Vagina (tissue), 2 donors: ENCODE results near the gene TNIK. TPM values are rescaled to one million over a fixed set of nuclear protein-coding genes. Genes with fewer than 3 reads are reported as not detected.

Experiments
- DNase-seq, 2 donors: peaks; one replicate each; pipeline ENCODE4 v3.0.0-alpha.2; 2017; ENCODE audit errors: extremely low spot score in 2 of 2
- H3K27ac ChIP-seq: fragments of 200-600 bp; sonication (generic); one replicate; pipeline ENCODE4 v1.5.1; 2019
- H3K27me3 ChIP-seq: fragments of 200-600 bp; sonication (generic); one replicate; pipeline ENCODE4 v1.5.1; 2019
- H3K36me3 ChIP-seq, 2 donors: fragments of 200-600 bp; sonication (generic); one replicate each; pipeline ENCODE4 v1.5.1; 2017 to 2019
- H3K4me1 ChIP-seq: fragments of 200-600 bp; sonication (generic); one replicate; pipeline ENCODE4 v1.5.1; 2019
- H3K4me3 ChIP-seq, 2 donors: fragments of 200-600 bp; sonication (generic); 1 replicate in 1 of 2; 2 replicates in 1 of 2; pipeline ENCODE4 v1.5.1; 2016 to 2019
- H3K9me3 ChIP-seq: fragments of 200-600 bp; sonication (generic); one replicate; pipeline ENCODE4 v1.5.1; 2019
- POLR2A ChIP-seq, 2 donors: fragments of 450-650 bp; IDR thresholded peaks; one replicate each; pipeline ENCODE4 v1.6.1; 2017; ENCODE audit warnings: antibody characterized with exemption in 2 of 2, mild to moderate bottlenecking in 2 of 2, moderate library complexity in 2 of 2
- POLR2AphosphoS5 ChIP-seq, 2 donors: sonication (generic); formaldehyde crosslinking; IDR thresholded peaks; one replicate each; pipeline ENCODE4 v1.9.0; 2017; ENCODE audit warnings: antibody characterized with exemption in 2 of 2, mild to moderate bottlenecking in 2 of 2, low read depth in 1 of 2; ENCODE audit not compliant: insufficient read depth in 1 of 2
- intact Hi-C: fragments of 100-400 bp; cut with DNase I; formaldehyde crosslinking; loops from one replicate; pipeline ENCODE4 v1.15.1; 2023
- total RNA-seq: library from RNA; depleted of rRNA; stranded (reverse); fragments of >200 nt; gene quantifications from one replicate; pipeline ENCODE4 v1.2.3, GENCODE V29; 2016
- TF ChIP-seq, protein P1 (sequence below), 3 experiments: fragments of 450-650 bp in 2 of 3; fragments of 200-600 bp in 1 of 3; sonication (generic) in 1 of 3; IDR thresholded peaks; one replicate each; pipeline ENCODE4 v1.5.1; 2017 to 2019; ENCODE audit warnings: antibody characterized with exemption in 3 of 3, mild to moderate bottlenecking in 2 of 3, moderate library complexity in 2 of 3

The TNIK gene
- total RNA-seq, 1 donor from 2014 or later, result 5.9 TPM

- intact Hi-C loops, result no loop called here
- no peaks in the 10 kb centered on the region for H3K9me3 ChIP-seq
- TF ChIP-seq POLR2AphosphoS5 (IDR thresholded peaks at IDR 0.05; ENCODE audit: insufficient read depth in 1 of 2, low read depth in 1 of 2) (no peak), POLR2A (IDR thresholded peaks at IDR 0.05) (no peak)
- TF ChIP-seq, protein P1, sequence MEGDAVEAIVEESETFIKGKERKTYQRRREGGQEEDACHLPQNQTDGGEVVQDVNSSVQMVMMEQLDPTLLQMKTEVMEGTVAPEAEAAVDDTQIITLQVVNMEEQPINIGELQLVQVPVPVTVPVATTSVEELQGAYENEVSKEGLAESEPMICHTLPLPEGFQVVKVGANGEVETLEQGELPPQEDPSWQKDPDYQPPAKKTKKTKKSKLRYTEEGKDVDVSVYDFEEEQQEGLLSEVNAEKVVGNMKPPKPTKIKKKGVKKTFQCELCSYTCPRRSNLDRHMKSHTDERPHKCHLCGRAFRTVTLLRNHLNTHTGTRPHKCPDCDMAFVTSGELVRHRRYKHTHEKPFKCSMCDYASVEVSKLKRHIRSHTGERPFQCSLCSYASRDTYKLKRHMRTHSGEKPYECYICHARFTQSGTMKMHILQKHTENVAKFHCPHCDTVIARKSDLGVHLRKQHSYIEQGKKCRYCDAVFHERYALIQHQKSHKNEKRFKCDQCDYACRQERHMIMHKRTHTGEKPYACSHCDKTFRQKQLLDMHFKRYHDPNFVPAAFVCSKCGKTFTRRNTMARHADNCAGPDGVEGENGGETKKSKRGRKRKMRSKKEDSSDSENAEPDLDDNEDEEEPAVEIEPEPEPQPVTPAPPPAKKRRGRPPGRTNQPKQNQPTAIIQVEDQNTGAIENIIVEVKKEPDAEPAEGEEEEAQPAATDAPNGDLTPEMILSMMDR (IDR thresholded peaks at IDR 0.05), result no peak
Measured at GRCh38 chr3:171155122-171155700, 305.0 kb downstream of the TNIK start.

DNA sequence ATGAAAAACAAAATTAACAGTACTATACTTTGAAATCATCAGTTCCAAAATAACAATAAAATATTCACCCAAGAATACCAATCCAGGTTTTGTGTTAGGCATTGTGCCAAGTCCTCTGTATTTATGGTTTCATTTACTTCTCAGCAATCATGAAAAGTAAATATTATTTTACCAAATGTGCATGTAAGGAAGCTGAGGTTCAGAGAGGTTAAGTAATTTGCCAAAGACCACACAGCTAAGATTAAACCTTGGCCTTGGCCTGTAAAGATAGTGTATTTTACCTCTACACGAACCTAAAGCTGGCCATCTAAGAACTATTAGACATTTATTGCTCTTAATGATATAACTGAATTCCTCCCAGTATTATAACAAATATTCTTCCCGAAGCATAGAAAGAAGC is 309.3 kb downstream of the TNIK start:
- H3K9me3 ChIP-seq, result no peaks in the 10 kb centered on the region
- no peaks in the 10 kb centered on the region for H3K36me3 ChIP-seq
- H3K27ac ChIP-seq, result no peak overlapping the region
- H3K4me1 ChIP-seq, result no peaks in the 10 kb centered on the region
- intact Hi-C loops, result no loop called here
- no peak for DNase-seq
- H3K27me3 ChIP-seq, result no peaks in the 10 kb centered on the region
- no peak overlapping the region for H3K4me3 ChIP-seq
- no peak for TF ChIP-seq POLR2AphosphoS5 (IDR thresholded peaks at IDR 0.05; ENCODE audit: insufficient read depth in 1 of 2, low read depth in 1 of 2)
- TF ChIP-seq, protein P1 (IDR thresholded peaks at IDR 0.05), result no peak
- TF ChIP-seq POLR2A (IDR thresholded peaks at IDR 0.05), result no peak

More at GRCh38 chr3:171155122-171155700, 305.0 kb downstream of the TNIK start:
- Histone ChIP-seq H3K4me3 (no peak overlapping the region), H3K4me1 (no peaks in the 10 kb centered on the region), H3K27ac (no peak overlapping the region), H3K36me3 (no peaks in the 10 kb centered on the region), H3K27me3 (no peaks in the 10 kb centered on the region)
- no peak for DNase-seq

- intact Hi-C loops, result no loop called here
- H3K27me3 ChIP-seq, result no peaks in the 10 kb centered on the region
- DNase-seq, result no peak
Measured at GRCh38 chr3:171149526-171150116, 310.6 kb downstream of the TNIK start.

DNA sequence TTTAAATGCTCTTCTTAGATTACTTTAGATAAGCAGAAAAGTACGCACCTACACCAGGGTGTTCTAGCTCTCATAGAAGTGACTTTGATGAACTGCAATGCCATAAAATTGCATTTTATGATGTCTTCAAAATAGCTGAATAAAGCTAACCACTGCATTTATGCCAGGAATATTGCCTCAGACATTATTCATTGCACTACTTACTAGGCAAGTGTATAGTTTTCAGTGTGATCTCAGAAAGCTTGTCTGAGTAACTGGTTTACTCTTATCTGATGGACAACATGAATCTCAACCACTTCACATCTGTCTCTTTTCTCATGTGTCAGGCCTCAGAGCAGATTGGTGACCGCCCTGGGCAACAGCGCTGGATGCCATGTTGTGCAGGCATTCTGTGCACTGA is 314.4 kb downstream of the TNIK start:
- H3K4me1 ChIP-seq, result no peaks in the 10 kb centered on the region
- H3K27ac ChIP-seq, result no peak overlapping the region
- no peak overlapping the region for H3K4me3 ChIP-seq
- H3K9me3 ChIP-seq, result no peaks in the 10 kb centered on the region
- H3K36me3 ChIP-seq, result no peaks in the 10 kb centered on the region
- no peaks in the 10 kb centered on the region for H3K27me3 ChIP-seq
- no peak for DNase-seq
- TF ChIP-seq, protein P1 (IDR thresholded peaks at IDR 0.05), result no peak
- TF ChIP-seq POLR2A (IDR thresholded peaks at IDR 0.05) (no peak), POLR2AphosphoS5 (IDR thresholded peaks at IDR 0.05; ENCODE audit: insufficient read depth in 1 of 2, low read depth in 1 of 2) (no peak)
- intact Hi-C loops, result no loop called here

More at GRCh38 chr3:171149526-171150116, 310.6 kb downstream of the TNIK start:
- H3K4me3 ChIP-seq, result no peak overlapping the region
- no peaks in the 10 kb centered on the region for H3K36me3 ChIP-seq
- TF ChIP-seq, protein P1 (IDR thresholded peaks at IDR 0.05), result no peak
- TF ChIP-seq POLR2AphosphoS5 (IDR thresholded peaks at IDR 0.05; ENCODE audit: insufficient read depth in 1 of 2, low read depth in 1 of 2) (no peak), POLR2A (IDR thresholded peaks at IDR 0.05) (no peak)
- no peak overlapping the region for H3K27ac ChIP-seq
- H3K4me1 ChIP-seq, result no peaks in the 10 kb centered on the region
- H3K9me3 ChIP-seq, result no peaks in the 10 kb centered on the region

DNA sequence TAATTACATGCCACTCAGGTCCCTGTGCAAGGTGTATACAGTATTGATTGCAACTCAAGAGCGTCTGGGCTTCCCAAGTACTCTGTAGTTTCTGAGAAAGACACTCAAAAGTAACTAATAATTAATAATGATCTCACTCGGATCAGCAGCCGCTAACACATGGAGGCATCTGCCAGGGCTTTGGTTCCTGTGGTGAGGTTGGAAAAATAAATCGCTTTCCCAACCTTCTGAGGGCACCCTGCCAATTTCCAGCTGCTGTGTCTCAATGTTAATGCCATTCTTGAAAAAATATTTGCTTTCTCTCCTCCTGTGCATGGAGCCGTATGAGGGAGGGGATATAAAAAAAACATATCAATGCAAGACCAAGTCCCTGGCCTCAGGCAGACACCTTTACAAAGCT is 317.2 kb downstream of the TNIK start:
- H3K9me3 ChIP-seq, result no peaks in the 10 kb centered on the region
- TF ChIP-seq, protein P1 (IDR thresholded peaks at IDR 0.05), result no peak
- no peaks in the 10 kb centered on the region for H3K27me3 ChIP-seq
- H3K4me3 ChIP-seq, result no peak overlapping the region
- H3K27ac ChIP-seq, result no peak overlapping the region
- intact Hi-C loops, result no loop called here
- no peaks in the 10 kb centered on the region for H3K36me3 ChIP-seq
- no peaks in the 10 kb centered on the region for H3K4me1 ChIP-seq
- no peak for DNase-seq
